SH-SY5Y (cell line): Measurements from ENCODE around the gene ATP2C1.

Source experiments
- GATA2 ChIP-seq: IDR thresholded peaks from 2 replicates; pipeline ENCODE4 v1.6.1; 2011; ENCODE audit warnings: mild to moderate bottlenecking, low read depth, low read length
- GATA3 ChIP-seq: IDR thresholded peaks from 2 replicates; pipeline ENCODE4 v1.6.1; 2011; ENCODE audit warnings: low read depth, mild to moderate bottlenecking, low read length, moderate library complexity

GRCh38 chr3:130853581-130853980, 40.3 kb upstream of the ATP2C1 start:
- TF ChIP-seq GATA2 (peak; percentile 39; the same call in 1 of the 2 replicates), GATA3 (no peak)
